HepG2 (cell line): ENCODE data around the gene PPARA. TPM values are rescaled to one million over a fixed set of nuclear protein-coding genes. Genes with fewer than 3 reads are reported as not detected.

Source experiments
- ATAC-seq: fragments of 200-7000 bp; cut with Tn5 transposase; 3 replicates; pipeline ENCODE4 v1.9.1; 2020; ENCODE audit warnings: mild to moderate bottlenecking, moderate library complexity
- BruUV-seq: library from RNA; stranded (reverse); fragments of 400-500 nt; replicated peaks from 2 replicates; lab custom pipeline; 2021; lab: Mats Ljungman, UMichigan
- CTCF ChIA-PET: fragments of 300-600 bp; formaldehyde crosslinking; extraction: SDS; loops from one replicate; lab custom pipeline; 2021; ENCODE audit warnings: low total read pairs, inconsistent platforms, low intra/inter-chr PET ratio; lab: Yijun Ruan, JAX
- POLR2A ChIA-PET: fragments of 350-600 bp; sonication (Branson Sonifier 250); formaldehyde crosslinking; loops from one replicate; lab custom pipeline; 2020; ENCODE audit warnings: antibody characterized with exemption, inconsistent platforms; lab: Yijun Ruan, JAX
- DNase-seq: peaks from one replicate; pipeline ENCODE4 v3.0.0-alpha.2; 2015; ENCODE audit warnings: low spot score
- FAIRE-seq: peaks from 3 replicates; lab custom pipeline; 2011; peaks lifted over from hg19 to GRCh38; lab: Jason Lieb, UNC
- H2AFZ ChIP-seq: one replicate; pipeline ENCODE4 v1.6.1; 2011; ENCODE audit warnings: low read length, inconsistent platforms
- H3K27ac ChIP-seq: fragments of 300-600 bp; 3 replicates; pipeline ENCODE4 v1.8.0; 2011; ENCODE audit warnings: mixed run types, mild to moderate bottlenecking, mixed read lengths, low read length, inconsistent platforms; ENCODE audit not compliant: insufficient read depth; ENCODE audit errors: extremely low read length
- H3K27me3 ChIP-seq, 2 experiments: fragments of 200-600 bp in 1 of 2; 2 replicates in 1 of 2; 3 replicates in 1 of 2; pipeline versions ENCODE4 v1.6.0 to v1.8.0; 2011; ENCODE audit warnings: low read length in 2 of 2, mild to moderate bottlenecking in 2 of 2, moderate library complexity in 2 of 2, inconsistent platforms in 1 of 2; ENCODE audit not compliant: insufficient read depth in 2 of 2, control insufficient read depth in 1 of 2
- H3K36me3 ChIP-seq, 2 experiments: fragments of 200-600 bp in 1 of 2; replicated peaks in 1 of 2; 2 replicates in 1 of 2; 3 replicates in 1 of 2; pipeline versions ENCODE4 v1.5.1 to v1.8.0; 2011; ENCODE audit warnings: low read length in 2 of 2, inconsistent platforms in 1 of 2; ENCODE audit not compliant: insufficient read depth in 2 of 2, control insufficient read depth in 1 of 2
- H3K4me1 ChIP-seq: 2 replicates; pipeline ENCODE4 v1.5.1; 2012; ENCODE audit warnings: low read length, inconsistent platforms; ENCODE audit not compliant: insufficient read depth
- H3K4me2 ChIP-seq: 2 replicates; pipeline ENCODE4 v1.6.0; 2011; ENCODE audit warnings: low read depth, low read length, inconsistent platforms
- H3K4me3 ChIP-seq, 3 experiments: fragments of 200-600 bp in 1 of 3; sonication (generic), shearing (Covaris generic) in 1 of 3; replicated peaks in 1 of 3; 2 replicates each; pipeline ENCODE4 v1.5.1; 2011 to 2016; ENCODE audit warnings: low read length in 3 of 3, inconsistent platforms in 2 of 3, low read depth in 2 of 3, mild to moderate bottlenecking in 2 of 3, control low read depth in 1 of 3, mixed read lengths in 1 of 3; ENCODE audit not compliant: insufficient read depth in 1 of 3
- H3K79me2 ChIP-seq: one replicate; pipeline ENCODE4 v1.6.1; 2011; ENCODE audit warnings: low read length, inconsistent platforms; ENCODE audit not compliant: insufficient read depth
- H3K9ac ChIP-seq: 2 replicates; pipeline ENCODE4 v1.6.0; 2011; ENCODE audit warnings: mild to moderate bottlenecking, low read depth, low read length, inconsistent platforms; ENCODE audit not compliant: insufficient read depth
- H3K9me3 ChIP-seq: 2 replicates; pipeline ENCODE4 v1.5.1; 2012; ENCODE audit warnings: mild to moderate bottlenecking, low read length
- H4K20me1 ChIP-seq: 2 replicates; pipeline ENCODE4 v1.6.0; 2011; ENCODE audit warnings: inconsistent platforms, mild to moderate bottlenecking, low read length, moderate library complexity; ENCODE audit not compliant: insufficient read depth
- AKNA ChIP-seq: sonication (generic); formaldehyde crosslinking; IDR thresholded peaks from 2 replicates; pipeline ENCODE4 v1.4.0; 2020; ENCODE audit warnings: missing genetic modification reagents, borderline replicate concordance
- MATR3 ChIP-seq: sonication (generic); formaldehyde crosslinking; IDR thresholded peaks from 2 replicates; pipeline ENCODE4 v1.4.0; 2020; ENCODE audit warnings: missing genetic modification reagents
- MEF2D ChIP-seq: sonication (generic); formaldehyde crosslinking; IDR thresholded peaks from 2 replicates; pipeline ENCODE4 v1.5.1; 2020; ENCODE audit warnings: mild to moderate bottlenecking, missing genetic modification reagents
- MTA3 ChIP-seq: sonication (generic); formaldehyde crosslinking; IDR thresholded peaks from 2 replicates; pipeline ENCODE4 v1.4.0; 2020; ENCODE audit warnings: missing genetic modification reagents
- MZF1 ChIP-seq: sonication (generic); formaldehyde crosslinking; IDR thresholded peaks from 2 replicates; pipeline ENCODE4 v1.8.1; 2023; ENCODE audit warnings: mild to moderate bottlenecking, missing genetic modification reagents, borderline replicate concordance
- RBM22 ChIP-seq: fragments of 200-400 bp; formaldehyde crosslinking; optimal IDR thresholded peaks from 2 replicates; pipeline ENCODE3; 2017; ENCODE audit warnings: mild to moderate bottlenecking, low read length, moderate library complexity
- ZNF30 ChIP-seq: sonication (generic); formaldehyde crosslinking; IDR thresholded peaks from 2 replicates; pipeline ENCODE4 v1.5.0; 2020; ENCODE audit warnings: mild to moderate bottlenecking, missing genetic modification reagents
- ZNF354B ChIP-seq: sonication (generic); formaldehyde crosslinking; IDR thresholded peaks from 2 replicates; pipeline ENCODE4 v1.8.0; 2022; ENCODE audit warnings: mild to moderate bottlenecking, missing genetic modification reagents
- WGBS: methylation state at CpG from one replicate; pipeline ENCODE4 v1.1.6; 2017; ENCODE audit warnings: low lambda C conversion rate; 5-methylcytosine and 5-hydroxymethylcytosine counted together
- in situ Hi-C: cut with HindIII; loops from 2 replicates; pipeline ENCODE4 v1.10.0; 2017; ENCODE audit warnings: low pct_unique_long_range_greater_than_20kb; ENCODE audit not compliant: extremely low pct_ligation_motif_present
- intact Hi-C: fragments of 100-400 bp; cut with micrococcal nuclease; formaldehyde crosslinking; loops from one replicate; pipeline ENCODE4 v1.10.0; 2022; ENCODE audit not compliant: unreplicated experiment
- polyA plus RNA-seq, 8 experiments: library from polyadenylated mRNA; depleted of rRNA in 3 of 8; stranded (reverse) in 7 of 8; unstranded in 1 of 8; fragments of >200 nt; fragmentation: Illumina TruSeq in 4 of 8; extraction: Trizol in 4 of 8; gene quantifications; 2 replicates each; pipeline versions ENCODE4 v1.2.1 to v1.2.3, GENCODE V29; 2011 to 2016; ENCODE audit warnings: low read depth in 4 of 8, missing spikeins in 1 of 8, mixed read lengths in 1 of 8; ENCODE audit not compliant: insufficient read depth in 1 of 8
- total RNA-seq, 5 experiments: library from RNA; depleted of rRNA; stranded (reverse); fragments of >200 nt; fragmentation: Illumina TruSeq; extraction: Trizol; gene quantifications; 2 replicates each; pipeline ENCODE4 v1.2.3, GENCODE V29; 2016; ENCODE audit warnings: low read depth in 1 of 5
- TF ChIP-seq, protein P1 (sequence below): fragments of 450-650 bp; IDR thresholded peaks from 2 replicates; pipeline ENCODE4 v1.6.1; 2016

The PPARA gene
- total and polyA plus RNA-seq, 2 of the 13 experiments (the other 11 are each of a cell fraction or from before 2014, with no cell fraction given): 18.2 to 24.7 TPM

DNA sequence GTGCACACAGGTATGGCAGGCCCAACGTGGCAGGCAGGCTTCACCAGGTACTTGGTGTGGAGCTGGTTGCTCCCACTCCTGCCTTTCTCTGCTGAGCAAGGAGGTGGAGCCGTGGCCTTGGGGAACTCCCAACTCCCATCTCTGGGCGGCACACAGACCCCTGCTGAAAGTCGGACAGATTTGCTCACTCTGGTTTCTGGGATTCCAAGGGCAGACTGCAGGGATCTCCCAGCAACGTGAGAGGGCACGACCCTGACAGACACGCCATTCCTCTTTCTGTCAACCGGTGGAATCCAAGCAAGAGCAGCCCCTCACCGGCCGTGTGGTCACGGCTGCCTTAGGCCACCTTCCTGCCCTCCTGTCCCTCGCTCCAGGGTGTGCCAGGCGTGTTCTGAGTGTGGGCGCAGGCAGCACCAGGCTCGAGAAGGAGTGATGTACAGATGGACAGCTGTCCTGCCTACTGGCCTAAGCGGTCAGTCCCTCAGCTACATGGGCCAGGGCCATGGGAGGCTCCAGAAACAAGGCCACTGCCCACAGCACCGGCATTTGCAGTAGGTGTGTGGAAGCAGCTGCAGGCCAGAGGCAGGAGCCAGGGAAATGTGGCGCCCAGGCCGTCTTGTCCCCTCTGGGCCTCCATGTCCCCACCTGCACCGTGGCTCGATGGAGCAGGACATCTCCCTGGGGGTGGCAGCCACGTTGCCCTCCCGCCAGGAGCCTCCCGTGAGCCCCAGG, 13.7 kb upstream of the PPARA start (continued):
- no peak for TF ChIP-seq AKNA (CRISPR knock-in tag)

GRCh38 chr22:46137218-46137766, 13.0 kb upstream of the PPARA start:
- ATAC-seq (no peak), DNase-seq (no peak), FAIRE-seq (no peak)
- intact Hi-C loops (no loop called here), in situ Hi-C loops (loop anchor here (25.0 kb wide), 1 partner anchor 400 kb away; the partner anchor contains the start of gene CELSR1)
- Histone ChIP-seq H2AFZ (no peak overlapping the region), H3K4me1 (peaks cover 86% of the 10 kb centered on the region), H3K36me3 (no peaks in the 10 kb centered on the region), H3K79me2 (no peaks in the 10 kb centered on the region), H3K4me2 (peak overlapping the region; percentile 57; the same call in 1 of the 2 replicates), H3K4me3 (no peak overlapping the region), H3K27me3 (no peaks in the 10 kb centered on the region; a peak in 2 of 5 replicates), H4K20me1 (no peaks in the 10 kb centered on the region), H3K9ac (no peak overlapping the region), H3K9me3 (no peaks in the 10 kb centered on the region), H3K27ac (no peak overlapping the region)
- WGBS: 56% methylated on average over 14 of the region's 14 CpGs
- ChIA-PET POLR2A (interaction anchor here (3.4 to 5.6 kb wide), 2 partner anchors 10 to 131 kb away, joined by 16 to 54 read pairs; partner anchors contain the start of gene TTC38), CTCF (no interaction called here)
- BruUV-seq: no TSS peak
- TF ChIP-seq MEF2D (CRISPR knock-in tag) (no peak), RBM22 (no peak), ZNF354B (CRISPR knock-in tag) (no peak), ZNF30 (CRISPR knock-in tag) (no peak), MZF1 (CRISPR knock-in tag) (no peak), MTA3 (CRISPR knock-in tag) (no peak), MATR3 (CRISPR knock-in tag) (no peak)
- TF ChIP-seq, protein P1, sequence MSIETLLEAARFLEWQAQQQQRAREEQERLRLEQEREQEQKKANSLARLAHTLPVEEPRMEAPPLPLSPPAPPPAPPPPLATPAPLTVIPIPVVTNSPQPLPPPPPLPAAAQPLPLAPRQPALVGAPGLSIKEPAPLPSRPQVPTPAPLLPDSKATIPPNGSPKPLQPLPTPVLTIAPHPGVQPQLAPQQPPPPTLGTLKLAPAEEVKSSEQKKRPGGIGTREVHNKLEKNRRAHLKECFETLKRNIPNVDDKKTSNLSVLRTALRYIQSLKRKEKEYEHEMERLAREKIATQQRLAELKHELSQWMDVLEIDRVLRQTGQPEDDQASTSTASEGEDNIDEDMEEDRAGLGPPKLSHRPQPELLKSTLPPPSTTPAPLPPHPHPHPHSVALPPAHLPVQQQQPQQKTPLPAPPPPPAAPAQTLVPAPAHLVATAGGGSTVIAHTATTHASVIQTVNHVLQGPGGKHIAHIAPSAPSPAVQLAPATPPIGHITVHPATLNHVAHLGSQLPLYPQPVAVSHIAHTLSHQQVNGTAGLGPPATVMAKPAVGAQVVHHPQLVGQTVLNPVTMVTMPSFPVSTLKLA: no peak
